A673 (cell line): ENCODE results near the gene FSD1L. TPM values are rescaled to one million over a fixed set of nuclear protein-coding genes. Genes with fewer than 3 reads are reported as not detected.

Experiments used
- BruUV-seq: library from RNA; stranded (reverse); fragments of 400-500 nt; replicated peaks from 2 replicates; lab custom pipeline; 2021; lab: Mats Ljungman, UMichigan
- CTCF ChIA-PET: fragments of 300-600 bp; sonication (Branson Sonifier 250); formaldehyde crosslinking; loops from one replicate; lab custom pipeline; 2022; ENCODE audit warnings: antibody characterized with exemption; lab: Charles Lee
- POLR2A ChIA-PET: fragments of 300-600 bp; sonication (Branson Sonifier 250); formaldehyde crosslinking; loops from one replicate; lab custom pipeline; 2022; ENCODE audit warnings: antibody characterized with exemption; ENCODE audit not compliant: low non-redundant PET; lab: Charles Lee
- DNase-seq: peaks from one replicate; pipeline ENCODE4 v3.0.0-alpha.2; 2015; ENCODE audit warnings: low spot score
- H3K27ac ChIP-seq: fragments of 200-600 bp; sonication (generic); 2 replicates; pipeline ENCODE4 v1.5.1; 2016; ENCODE audit warnings: mixed run types, low read depth, mild to moderate bottlenecking, mixed read lengths, antibody characterized with exemption, low read length; ENCODE audit not compliant: poor library complexity, severe bottlenecking
- H3K27me3 ChIP-seq: fragments of 200-600 bp; sonication (generic); replicated peaks from 2 replicates; pipeline ENCODE4 v1.6.1; 2017; ENCODE audit warnings: mixed run types, low read depth, mild to moderate bottlenecking, mixed read lengths, antibody characterized with exemption, low read length; ENCODE audit not compliant: insufficient read depth, poor library complexity
- H3K36me3 ChIP-seq: fragments of 200-600 bp; sonication (generic); 2 replicates; pipeline ENCODE4 v1.6.1; 2016; ENCODE audit warnings: mixed run types, mild to moderate bottlenecking, mixed read lengths, antibody characterized with exemption, low read length; ENCODE audit not compliant: insufficient read depth, poor library complexity, severe bottlenecking
- H3K4me1 ChIP-seq: fragments of 200-600 bp; sonication (generic); 2 replicates; pipeline ENCODE4 v1.6.1; 2017; ENCODE audit warnings: mixed run types, mild to moderate bottlenecking, mixed read lengths, antibody characterized with exemption, low read length; ENCODE audit not compliant: insufficient read depth, poor library complexity, severe bottlenecking
- H3K4me3 ChIP-seq: fragments of 200-600 bp; sonication (generic); 2 replicates; pipeline ENCODE4 v1.5.1; 2016; ENCODE audit warnings: low read depth, mixed run types, mild to moderate bottlenecking, mixed read lengths, low read length; ENCODE audit not compliant: poor library complexity, severe bottlenecking
- H3K9me3 ChIP-seq: fragments of 200-600 bp; sonication (generic); 2 replicates; pipeline ENCODE4 v1.6.1; 2016; ENCODE audit warnings: mixed run types, low read depth, mild to moderate bottlenecking, mixed read lengths, antibody characterized with exemption, low read length; ENCODE audit not compliant: poor library complexity, severe bottlenecking
- CTCF ChIP-seq: fragments of 300-800, 200-600 bp; sonication (generic); conservative IDR thresholded peaks from 2 replicates; pipeline ENCODE4 v1.5.1; 2017; ENCODE audit warnings: low read depth, mild to moderate bottlenecking, antibody characterized with exemption, low read length, moderate library complexity, mixed read lengths
- EZH2 ChIP-seq: fragments of 200-600 bp; sonication (generic); IDR thresholded peaks from 2 replicates; pipeline ENCODE4 v1.6.1; 2017; ENCODE audit warnings: borderline replicate concordance, low read depth, mild to moderate bottlenecking, mixed read lengths, antibody characterized with exemption, low read length; ENCODE audit not compliant: poor library complexity, severe bottlenecking
- intact Hi-C: fragments of 100-400 bp; cut with micrococcal nuclease; formaldehyde crosslinking; loops from one replicate; pipeline ENCODE4 v1.10.0; 2022; ENCODE audit not compliant: unreplicated experiment
- total RNA-seq: library from RNA; stranded (reverse); gene quantifications from 2 replicates; pipeline ENCODE4 v1.2.3, GENCODE V29; 2021

Gene FSD1L
- total RNA-seq, 1 experiment from 2014 or later = 9.8 TPM

DNA sequence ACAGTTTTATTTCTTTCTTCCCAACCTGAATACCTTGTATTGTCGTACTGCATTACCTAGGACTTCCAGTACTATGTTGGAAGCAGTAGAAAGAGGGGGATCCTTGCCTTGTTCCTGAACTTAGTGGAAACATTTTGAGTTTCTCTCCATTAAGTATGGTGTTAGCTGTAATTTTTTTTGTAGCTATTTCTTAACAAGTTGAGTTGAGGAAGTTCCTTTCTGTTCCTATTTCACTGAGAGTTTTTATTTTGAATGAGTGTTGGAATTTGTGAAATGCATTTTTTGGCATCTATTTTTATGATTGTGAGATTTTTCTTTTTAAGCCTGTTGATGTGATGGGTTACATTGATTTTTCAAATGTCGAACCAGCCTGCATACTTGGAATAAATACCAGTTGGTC lies 49.0 kb downstream of the FSD1L start:
- intact Hi-C loops = no loop called here
- no peak overlapping the region for H3K4me3 ChIP-seq
- no peak for DNase-seq
- H3K9me3 ChIP-seq = no peaks in the 10 kb centered on the region
- H3K27me3 ChIP-seq = no peaks in the 10 kb centered on the region
- H3K4me1 ChIP-seq = peaks cover 9% of the 10 kb centered on the region
- POLR2A ChIA-PET = no interaction called here
- TF ChIP-seq EZH2 (no peak), CTCF (no peak)
- no peak overlapping the region for H3K27ac ChIP-seq
- CTCF ChIA-PET = no interaction called here
- H3K36me3 ChIP-seq = no peaks in the 10 kb centered on the region
- BruUV-seq = no TSS peak

DNA sequence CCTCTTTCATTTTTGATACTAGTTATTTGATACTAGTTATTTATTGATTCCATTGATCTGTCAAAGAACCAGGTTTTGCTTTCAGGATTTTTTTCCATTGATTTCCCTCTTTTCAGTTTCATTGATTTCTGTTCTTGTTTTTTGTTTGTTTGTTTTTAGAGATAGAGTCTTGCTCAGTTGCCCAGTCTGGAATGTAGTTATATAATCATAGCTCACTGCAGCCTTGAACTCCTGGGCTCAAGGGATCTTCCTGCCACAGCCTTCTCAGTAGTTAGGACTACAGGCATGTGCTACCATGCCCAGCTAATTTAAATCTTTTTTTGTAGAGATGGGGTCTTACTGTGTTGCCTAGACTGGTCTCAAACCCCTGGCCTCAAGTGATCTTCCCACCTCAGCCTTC lies 49.9 kb downstream of the FSD1L start:
- CTCF ChIA-PET = no interaction called here
- DNase-seq = no peak
- no peaks in the 10 kb centered on the region for H3K36me3 ChIP-seq
- no peak for TF ChIP-seq CTCF
- no peak for TF ChIP-seq EZH2
- no peak overlapping the region for H3K27ac ChIP-seq
- H3K4me1 ChIP-seq = peaks cover 9% of the 10 kb centered on the region
- no peak overlapping the region for H3K4me3 ChIP-seq
- BruUV-seq = no TSS peak
- H3K9me3 ChIP-seq = no peaks in the 10 kb centered on the region
- POLR2A ChIA-PET = no interaction called here
- intact Hi-C loops = no loop called here
- H3K27me3 ChIP-seq = no peaks in the 10 kb centered on the region

DNA sequence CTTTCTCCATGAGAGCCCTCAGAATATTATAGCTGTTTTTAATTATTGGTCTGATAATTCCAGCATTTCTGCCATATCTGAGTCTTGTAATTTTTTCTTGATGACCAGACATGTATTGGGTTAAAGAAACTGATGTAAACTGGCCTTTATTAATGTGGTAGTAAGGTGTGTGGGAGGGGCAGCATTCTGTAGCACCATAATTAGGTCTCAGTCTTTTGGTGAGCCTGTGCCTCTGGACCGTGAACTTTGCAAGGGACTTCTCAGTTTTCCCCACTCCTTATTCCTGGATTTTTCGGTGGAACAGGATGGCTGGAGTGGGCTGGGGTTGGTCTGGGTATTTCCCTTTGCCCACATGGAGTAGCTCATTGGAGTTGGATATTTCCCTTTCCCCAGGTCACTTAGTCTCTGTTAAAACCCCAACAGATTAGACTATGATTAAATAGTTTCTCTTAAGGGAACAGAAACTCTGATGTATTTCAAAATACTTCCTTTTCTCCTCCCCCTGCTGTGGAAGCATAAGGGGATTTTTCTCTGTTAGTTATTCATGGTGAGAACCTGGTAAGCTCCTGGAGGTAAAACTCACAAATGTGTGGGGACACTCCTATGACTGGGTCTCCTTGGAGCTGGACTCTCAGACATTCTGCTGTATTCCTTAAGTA lies 52.4 kb downstream of the FSD1L start:
- DNase-seq = peak; percentile 12
- H3K9me3 ChIP-seq = no peaks in the 10 kb centered on the region
- no peaks in the 10 kb centered on the region for H3K36me3 ChIP-seq
- no peaks in the 10 kb centered on the region for H3K27me3 ChIP-seq
- no peak overlapping the region for H3K27ac ChIP-seq
- TF ChIP-seq CTCF (no peak), EZH2 (no peak)
- no TSS peak for BruUV-seq
- CTCF ChIA-PET = no interaction called here
- POLR2A ChIA-PET = no interaction called here
- H3K4me3 ChIP-seq = no peak overlapping the region
- peaks cover 9% of the 10 kb centered on the region for H3K4me1 ChIP-seq
- intact Hi-C loops = loop anchor here (10.0 kb wide), 1 partner anchor 65 kb away; no protein-coding TSS in a partner anchor
